Aorta (tissue), 5 donors: Measurements from ENCODE around the gene PRMT2. TPM values are rescaled to one million over a fixed set of nuclear protein-coding genes. Genes with fewer than 3 reads are reported as not detected.

ENCODE experiments used
- ATAC-seq: fragments of 200-7000 bp; cut with Tn5 transposase; one replicate; pipeline ENCODE4 v1.9.1; 2022; ENCODE audit warnings: moderate library complexity; ENCODE audit not compliant: low FRiP score
- DNase-seq, 2 donors: peaks; one replicate each; pipeline ENCODE4 v3.0.0-alpha.2; 2020
- H3K27ac ChIP-seq, 2 donors: one replicate each; pipeline ENCODE4 v1.5.1; 2013; ENCODE audit warnings: low read length in 2 of 2, mild to moderate bottlenecking in 2 of 2, moderate library complexity in 2 of 2, control low read depth in 1 of 2, inconsistent platforms in 1 of 2, low read depth in 1 of 2
- H3K27me3 ChIP-seq, 2 donors: one replicate each; pipeline ENCODE4 v1.6.1; 2013; ENCODE audit warnings: control low read depth in 1 of 2, low read length in 1 of 2, mild to moderate bottlenecking in 1 of 2, moderate library complexity in 1 of 2; ENCODE audit not compliant: insufficient read depth in 2 of 2, control insufficient read depth in 1 of 2
- H3K36me3 ChIP-seq, 2 donors: one replicate each; pipeline ENCODE4 v1.6.1; 2013; ENCODE audit warnings: control low read depth in 1 of 2, low read length in 1 of 2, mild to moderate bottlenecking in 1 of 2; ENCODE audit not compliant: insufficient read depth in 2 of 2, control insufficient read depth in 1 of 2
- H3K4me1 ChIP-seq, 2 donors: one replicate each; pipeline ENCODE4 v1.6.1; 2013; ENCODE audit warnings: low read length in 2 of 2, control low read depth in 1 of 2, mild to moderate bottlenecking in 1 of 2, moderate library complexity in 1 of 2; ENCODE audit not compliant: insufficient read depth in 2 of 2, control insufficient read depth in 1 of 2
- H3K4me3 ChIP-seq, 2 donors: one replicate each; pipeline ENCODE4 v1.5.1; 2013; ENCODE audit warnings: low read length in 2 of 2, control low read depth in 1 of 2, mild to moderate bottlenecking in 1 of 2
- H3K9me3 ChIP-seq: one replicate; pipeline ENCODE4 v1.6.1; 2013; ENCODE audit warnings: mild to moderate bottlenecking, low read length; ENCODE audit not compliant: control insufficient read depth
- WGBS, 2 donors: extraction: QIAGEN DNeasy Blood & Tissue Kit; methylation state at CpG; one replicate each; pipeline ENCODE4 v1.1.7; 2013; 5-methylcytosine and 5-hydroxymethylcytosine counted together
- intact Hi-C, 2 donors: fragments of 100-400 bp; cut with DNase I; formaldehyde crosslinking; loops; one replicate each; pipeline versions ENCODE4 v1.14.2 to v1.15.0; 2022
- long read RNA-seq, 2 donors: library from polyadenylated mRNA; unstranded; transcript quantifications; one replicate each; pipeline ENCODE4 v2.0.0, GENCODE V29; 2020 to 2021
- polyA plus RNA-seq, 2 donors: library from polyadenylated mRNA; stranded (reverse); fragments of 200-250 nt; gene quantifications; one replicate each; pipeline ENCODE4 v1.2.3, GENCODE V29; 2013
- total RNA-seq, 2 donors: library from RNA; stranded (reverse); fragmentation: NEBNext Ultra II Directional; extraction: Animal tissue kit (Norgen Biotek cat#: 25700); gene quantifications; one replicate each; pipeline ENCODE4 v1.2.1, GENCODE V29; 2021
- donor health status: healthy with polysubstance abuse.
- donor health status: Bipolar disorder and iron deficiency.
- donor health status: DM: no; HTN: no; CAD: no.
- donor health status: DM: no; HTN: no; CAD: no.
- donor health status: DM: yes; HTN: yes; CAD: no.

Gene PRMT2
- 100 to 1,000 TPM; 118 to 139 TPM for total RNA-seq
- 100 to 1,000 TPM; 134 to 140 TPM for polyA plus RNA-seq
- long read RNA-seq, donor 1, transcript PRMT2-206 (11 exons, 2,131 nt), result minor isoform, 213 of 1,091 reads
- long read RNA-seq, donor 1, transcript PRMT2-204 (6 exons, 954 nt), result minor isoform, 15 of 1,091 reads
- long read RNA-seq, donor 1, transcript PRMT2-203 (12 exons, 2,688 nt), result major isoform, 235 of 1,091 reads
- long read RNA-seq, donor 1, transcript PRMT2-201 (7 exons, 1,011 nt), result minor isoform, 19 of 1,091 reads
- long read RNA-seq, donor 1, partial matches to known transcripts, result 424 of 1,091 reads
- long read RNA-seq, donor 1, other reads (novel, unspliced or antisense), result 163 of 1,091 reads
- long read RNA-seq, donor 2, transcript PRMT2-204 (6 exons, 954 nt), result minor isoform, 5 of 174 reads
- long read RNA-seq, donor 2, transcript PRMT2-206 (11 exons, 2,131 nt), result minor isoform, 18 of 174 reads
- long read RNA-seq, donor 2, transcript PRMT2-203 (12 exons, 2,688 nt), result major isoform, 21 of 174 reads
- long read RNA-seq, donor 2, partial matches to known transcripts, result 103 of 174 reads
- long read RNA-seq, donor 2, other reads (novel, unspliced or antisense), result 25 of 174 reads

DNA sequence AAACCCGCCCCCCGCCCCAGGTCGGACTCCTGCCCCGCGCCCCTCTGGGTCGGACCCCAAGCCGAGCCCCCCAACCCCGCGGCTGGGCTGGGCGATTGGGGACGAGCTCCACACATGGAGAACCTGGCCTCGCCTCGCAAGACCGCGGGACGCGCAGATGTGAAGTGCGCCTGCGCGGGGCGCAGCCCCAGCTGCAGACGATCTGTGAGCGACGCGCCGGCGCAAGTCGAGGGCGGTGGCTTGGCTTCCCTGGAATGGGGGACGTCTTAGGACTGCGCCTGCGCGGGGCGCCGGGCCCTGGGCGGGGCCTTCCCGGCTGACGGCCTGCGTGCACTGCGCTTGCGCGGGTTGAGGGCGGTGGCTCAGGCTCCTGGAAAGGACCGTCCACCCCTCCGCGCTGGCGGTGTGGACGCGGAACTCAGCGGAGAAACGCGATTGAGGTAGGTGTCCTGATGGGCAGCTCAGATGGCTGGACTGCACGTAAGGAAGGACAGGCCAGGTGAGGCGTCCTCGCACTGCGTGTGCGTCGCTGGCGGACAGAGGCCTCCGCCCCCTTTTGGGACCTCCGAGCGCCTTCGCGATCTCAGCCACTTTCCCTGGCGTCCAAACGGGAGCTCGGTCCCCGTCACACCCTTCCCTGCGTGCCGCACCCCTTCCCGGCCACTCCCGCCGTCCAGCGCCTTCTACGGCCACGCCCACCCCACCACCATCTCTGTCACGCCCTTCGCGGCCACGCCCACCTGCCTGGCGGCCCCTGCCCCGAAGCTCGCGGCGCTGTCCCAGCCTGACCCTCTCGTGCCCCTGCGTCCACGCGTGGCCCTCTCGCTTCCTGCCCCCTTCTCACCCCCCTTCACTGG lies at the start of gene PRMT2:
Gene PRMT2 (plus strand): TSS at position 351 of the 857 bp plus-strand sequence. CDS start 1,278 bp downstream, outside the sequence.
- WGBS, 2 donors, result 0% methylated on average over 87 to 90 of the region's 90 CpGs

GRCh38 chr21:46594276-46594675 lies 41.2 kb upstream of the PRMT2 start:
- WGBS, 2 donors, result 81 to 87% methylated on average over 8 of the region's 8 CpGs
- no peaks in the 10 kb centered on the region for H3K4me1 ChIP-seq
- no peak overlapping the region for H3K4me3 ChIP-seq
- no peaks in the 10 kb centered on the region for H3K9me3 ChIP-seq
- H3K36me3 ChIP-seq, result no peaks in the 10 kb centered on the region
- intact Hi-C loops, result no loop called here
- H3K27me3 ChIP-seq, result no peaks in the 10 kb centered on the region
- ATAC-seq (no peak), DNase-seq (no peak)
- no peak overlapping the region for H3K27ac ChIP-seq

More for the DNA sequence above, at the start of gene PRMT2:
- H3K36me3 ChIP-seq, result no peaks in the 10 kb centered on the region
- no peaks in the 10 kb centered on the region for H3K27me3 ChIP-seq
- intact Hi-C loops, result no loop called here
- H3K4me1 ChIP-seq, result no peaks in the 10 kb centered on the region
- peak within 1 kb of the TSS; percentile 47 to 95 for H3K27ac ChIP-seq
- peak within 1 kb of the TSS; percentile 71 to 75 for H3K4me3 ChIP-seq
- peak; percentile 99 to 100 for DNase-seq
- no peaks in the 10 kb centered on the region for H3K9me3 ChIP-seq
- ATAC-seq, result peak; percentile 99

DNA sequence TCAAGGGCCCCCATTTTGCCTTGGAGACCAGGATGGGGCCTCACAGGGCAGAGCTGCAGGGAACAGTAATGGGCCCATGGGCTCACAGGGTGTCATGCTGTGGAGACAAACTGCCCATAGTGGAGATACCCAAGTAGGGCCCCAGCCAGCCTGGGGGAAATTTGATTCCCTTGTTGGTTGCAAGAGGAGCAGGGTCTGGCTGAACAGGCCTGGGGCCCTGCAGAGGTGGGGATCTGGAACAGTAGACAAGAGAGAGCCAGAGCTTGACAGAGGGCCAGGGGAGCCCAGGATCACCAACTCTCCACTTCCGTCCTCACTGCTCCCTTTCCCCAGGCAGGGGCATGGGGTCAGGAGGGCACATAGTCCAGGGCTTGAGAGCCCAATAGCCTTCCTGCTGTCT lies 39.3 kb upstream of the PRMT2 start:
- intact Hi-C loops, result no loop called here

DNA sequence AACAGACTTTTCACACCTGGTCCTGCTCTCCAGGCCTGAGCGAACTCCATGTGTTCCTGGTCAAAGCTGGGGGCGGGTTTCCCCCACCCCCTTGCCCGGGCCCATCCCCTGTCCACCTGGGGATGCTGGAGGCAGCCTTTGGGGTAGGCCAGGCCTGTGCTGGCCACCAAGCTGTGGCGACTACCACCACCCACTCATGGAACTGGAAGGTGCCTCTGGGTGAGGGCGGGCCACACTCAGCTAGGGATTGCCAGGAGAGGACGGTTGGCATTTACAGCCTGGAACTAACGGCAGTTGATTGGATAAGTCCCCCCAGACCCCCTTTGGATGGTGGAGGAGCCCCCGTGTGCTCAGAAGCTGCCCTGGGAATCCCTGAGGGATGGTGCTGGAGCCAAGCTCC lies 38.4 kb upstream of the PRMT2 start:
- 83 to 93% methylated on average over 8 of the region's 8 CpGs for WGBS, 2 donors
- Histone ChIP-seq H3K4me1 (no peaks in the 10 kb centered on the region), H3K27ac (no peak overlapping the region), H3K27me3 (no peaks in the 10 kb centered on the region), H3K9me3 (no peaks in the 10 kb centered on the region), H3K4me3 (no peak overlapping the region), H3K36me3 (no peaks in the 10 kb centered on the region)
- intact Hi-C loops, result no loop called here
- ATAC-seq (no peak), DNase-seq (peak in 1 of 2 donors; percentile 55)

More for the DNA sequence above, 39.3 kb upstream of the PRMT2 start:
- Histone ChIP-seq H3K36me3 (no peaks in the 10 kb centered on the region), H3K4me1 (no peaks in the 10 kb centered on the region), H3K27ac (no peak overlapping the region), H3K27me3 (no peaks in the 10 kb centered on the region), H3K4me3 (no peak overlapping the region), H3K9me3 (no peaks in the 10 kb centered on the region)
- DNase-seq (peak in 1 of 2 donors; percentile 68), ATAC-seq (no peak)
- WGBS, 2 donors, result 67 to 97% methylated on average over 1 of the region's 1 CpG

DNA sequence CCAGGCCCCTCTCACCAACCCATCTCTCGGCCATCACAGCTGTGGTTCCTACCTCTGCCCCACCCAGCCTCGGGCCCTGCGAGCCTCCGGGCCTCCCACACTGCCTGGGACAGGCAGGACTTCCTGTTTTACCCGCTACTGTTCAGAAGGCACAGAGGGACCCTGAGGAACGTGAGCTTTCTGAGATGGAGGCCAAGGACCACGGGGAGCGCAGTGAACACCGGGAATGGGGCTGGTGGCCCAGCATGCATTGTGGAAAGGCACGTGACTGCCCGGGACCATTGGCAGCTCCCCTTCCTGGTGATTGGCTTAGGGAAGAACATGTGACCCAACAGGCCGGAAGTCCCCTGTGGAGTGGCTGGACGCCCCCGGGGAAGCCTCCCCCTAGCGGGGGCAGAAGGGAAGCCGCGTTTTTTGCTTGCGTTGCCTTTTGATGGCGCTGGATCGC lies 37.6 kb upstream of the PRMT2 start:
- Histone ChIP-seq H3K9me3 (no peaks in the 10 kb centered on the region), H3K36me3 (no peaks in the 10 kb centered on the region), H3K27me3 (no peaks in the 10 kb centered on the region), H3K4me3 (no peak overlapping the region), H3K27ac (no peak overlapping the region), H3K4me1 (no peaks in the 10 kb centered on the region)
- ATAC-seq, result peak; percentile 30
- intact Hi-C loops, result no loop called here
- WGBS, 2 donors, result 95 to 96% methylated on average over 20 of the region's 20 CpGs
- DNase-seq, result peak in 1 of 2 donors; percentile 61

DNA sequence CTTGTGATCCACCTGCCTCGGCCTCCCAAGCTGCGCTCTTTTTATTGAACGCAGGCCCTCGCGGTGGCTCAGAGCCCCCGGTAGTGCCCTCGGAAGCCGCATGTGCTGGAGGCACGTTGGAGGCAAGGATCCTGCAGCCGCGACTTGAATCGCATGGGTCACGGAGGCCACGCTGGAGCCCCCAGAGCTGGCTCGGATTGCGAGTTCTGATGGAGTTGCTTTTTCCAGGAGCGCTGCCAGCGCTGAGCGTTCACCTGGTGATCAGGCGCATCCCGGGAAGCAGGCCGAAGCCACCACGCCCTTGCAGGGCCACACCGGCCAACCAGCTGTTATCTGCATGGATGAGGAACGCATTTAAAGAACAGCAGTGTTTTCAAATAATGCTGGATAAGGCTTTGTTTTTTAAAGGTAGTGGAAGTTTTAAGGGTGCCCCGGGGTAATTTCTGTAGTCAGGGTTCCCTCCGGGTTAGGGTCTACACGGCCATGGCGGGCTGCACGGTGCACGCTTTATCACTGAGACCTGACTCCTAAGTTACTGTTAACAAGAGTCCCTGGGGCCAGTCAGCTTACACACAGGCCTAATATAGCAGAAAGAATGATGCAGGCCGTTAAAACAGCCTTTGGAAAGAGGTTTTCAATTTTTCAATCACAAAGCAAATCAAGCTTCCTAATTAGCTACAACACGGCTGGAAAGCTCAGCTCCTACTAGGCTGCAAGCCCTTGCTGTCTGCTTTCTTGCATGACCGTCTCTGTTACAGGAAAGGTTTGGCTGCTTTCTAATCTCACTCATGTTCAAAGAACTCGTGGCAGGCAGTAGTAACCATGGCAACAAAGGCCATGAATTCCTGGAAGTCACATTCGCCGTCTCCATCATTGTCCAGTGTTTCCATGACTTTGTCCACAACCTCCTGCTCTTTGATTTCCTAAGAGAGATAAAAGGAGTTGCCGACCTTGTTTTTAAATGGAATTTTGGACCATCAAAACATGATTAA lies 36.6 kb upstream of the PRMT2 start:
- H3K27me3 ChIP-seq, result no peaks in the 10 kb centered on the region
- H3K27ac ChIP-seq, result no peak overlapping the region
- DNase-seq (peak; percentile 53 to 67), ATAC-seq (peak; percentile 77)
- 61 to 66% methylated on average over 38 of the region's 38 CpGs for WGBS, 2 donors
- H3K4me3 ChIP-seq, result no peak overlapping the region
- H3K4me1 ChIP-seq, result no peaks in the 10 kb centered on the region
- no peaks in the 10 kb centered on the region for H3K9me3 ChIP-seq
- no peaks in the 10 kb centered on the region for H3K36me3 ChIP-seq
- intact Hi-C loops, result no loop called here

- no peak overlapping the region for H3K27ac ChIP-seq
- no peak for ATAC-seq
- WGBS, 2 donors, result 83 to 87% methylated on average over 5 of the region's 5 CpGs
Observed at GRCh38 chr21:46600305-46600704, 35.2 kb upstream of the PRMT2 start.

GRCh38 chr21:46600978-46601377 lies 34.5 kb upstream of the PRMT2 start:
- WGBS, 2 donors, result 20 to 56% methylated on average over 9 of the region's 9 CpGs
- Histone ChIP-seq H3K4me3 (no peak overlapping the region), H3K27me3 (no peaks in the 10 kb centered on the region), H3K36me3 (no peaks in the 10 kb centered on the region), H3K9me3 (no peaks in the 10 kb centered on the region), H3K4me1 (no peaks in the 10 kb centered on the region), H3K27ac (no peak overlapping the region)
- intact Hi-C loops, result no loop called here
- ATAC-seq, result no peak
- DNase-seq, result peak in 1 of 2 donors; percentile 59

More at GRCh38 chr21:46600305-46600704, 35.2 kb upstream of the PRMT2 start:
- intact Hi-C loops, result no loop called here
- no peaks in the 10 kb centered on the region for H3K36me3 ChIP-seq
- no peaks in the 10 kb centered on the region for H3K4me1 ChIP-seq
- no peaks in the 10 kb centered on the region for H3K27me3 ChIP-seq
- peak in 1 of 2 donors; percentile 41 for DNase-seq
- no peaks in the 10 kb centered on the region for H3K9me3 ChIP-seq
- no peak overlapping the region for H3K4me3 ChIP-seq
